Tibial nerve (tissue), 4 donors: ENCODE data around the gene WASF2.

ENCODE experiments used
- EP300 ChIP-seq, 2 donors: sonication (generic); formaldehyde crosslinking; IDR thresholded peaks; one replicate each; pipeline ENCODE4 v1.6.1; 2017; ENCODE audit warnings: antibody characterized with exemption in 2 of 2, mild to moderate bottlenecking in 1 of 2
- POLR2A ChIP-seq, 2 donors: fragments of 450-650 bp; IDR thresholded peaks; one replicate each; pipeline ENCODE4 v1.6.1; 2017; ENCODE audit warnings: antibody characterized with exemption in 2 of 2, mild to moderate bottlenecking in 2 of 2, moderate library complexity in 2 of 2
- TF ChIP-seq, protein P1 (sequence below), 5 experiments: fragments of 200-600 bp in 3 of 5; fragments of 450-650 bp in 2 of 5; sonication (generic) in 3 of 5; IDR thresholded peaks; one replicate each; pipeline ENCODE4 v1.5.1; 2016 to 2019; ENCODE audit warnings: antibody characterized with exemption in 5 of 5, mild to moderate bottlenecking in 3 of 5, moderate library complexity in 2 of 5

DNA sequence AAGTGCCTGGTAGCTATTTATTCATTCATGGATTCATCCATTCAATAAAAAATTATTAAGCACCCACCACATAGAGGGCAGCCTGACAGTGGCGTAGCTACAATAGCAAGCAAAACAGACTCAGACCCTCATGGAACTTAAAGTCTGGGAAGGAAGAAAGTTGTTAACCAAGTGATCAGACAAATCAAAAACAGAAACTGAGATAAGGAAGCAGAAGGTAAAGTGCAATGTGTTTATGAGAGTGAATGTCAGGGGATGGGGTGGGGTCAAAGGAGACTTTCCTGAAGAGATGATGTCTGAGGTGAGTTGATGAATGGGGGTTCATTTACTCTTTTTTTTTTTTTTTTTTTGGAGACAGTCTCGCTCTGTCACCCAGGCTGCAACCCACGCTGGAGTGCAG lies 2.8 kb upstream of the WASF2 start:
- TF ChIP-seq, protein P1, sequence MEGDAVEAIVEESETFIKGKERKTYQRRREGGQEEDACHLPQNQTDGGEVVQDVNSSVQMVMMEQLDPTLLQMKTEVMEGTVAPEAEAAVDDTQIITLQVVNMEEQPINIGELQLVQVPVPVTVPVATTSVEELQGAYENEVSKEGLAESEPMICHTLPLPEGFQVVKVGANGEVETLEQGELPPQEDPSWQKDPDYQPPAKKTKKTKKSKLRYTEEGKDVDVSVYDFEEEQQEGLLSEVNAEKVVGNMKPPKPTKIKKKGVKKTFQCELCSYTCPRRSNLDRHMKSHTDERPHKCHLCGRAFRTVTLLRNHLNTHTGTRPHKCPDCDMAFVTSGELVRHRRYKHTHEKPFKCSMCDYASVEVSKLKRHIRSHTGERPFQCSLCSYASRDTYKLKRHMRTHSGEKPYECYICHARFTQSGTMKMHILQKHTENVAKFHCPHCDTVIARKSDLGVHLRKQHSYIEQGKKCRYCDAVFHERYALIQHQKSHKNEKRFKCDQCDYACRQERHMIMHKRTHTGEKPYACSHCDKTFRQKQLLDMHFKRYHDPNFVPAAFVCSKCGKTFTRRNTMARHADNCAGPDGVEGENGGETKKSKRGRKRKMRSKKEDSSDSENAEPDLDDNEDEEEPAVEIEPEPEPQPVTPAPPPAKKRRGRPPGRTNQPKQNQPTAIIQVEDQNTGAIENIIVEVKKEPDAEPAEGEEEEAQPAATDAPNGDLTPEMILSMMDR (IDR thresholded peaks at IDR 0.05) = no peak
- TF ChIP-seq EP300 (IDR thresholded peaks at IDR 0.05) (no peak), POLR2A (IDR thresholded peaks at IDR 0.05) (no peak)
